ENCODE measurements around the gene DPF1. TPM values are rescaled to one million over a fixed set of nuclear protein-coding genes. Genes with fewer than 3 reads are reported as not detected.

DPF1 gene
- total RNA-seq (2021; ENCODE audit: unreplicated experiment) (7.5 TPM), Bru-seq, nascent RNA (percentile 39 among the genes with signal in this experiment), BruChase-seq, experiment 1, labeled RNA remaining after a 2-hour chase (percentile 51 among the genes with signal in this experiment), BruChase-seq, experiment 2, labeled RNA remaining after a 6-hour chase (percentile 57 among the genes with signal in this experiment)
- polyA plus RNA-seq (2012; ENCODE audit: insufficient read length), result 5.0 TPM
- long read RNA-seq, partial matches to known transcripts, result 2 of 12 reads
- long read RNA-seq, other reads (novel, unspliced or antisense), result 4 of 12 reads

- CTCF ChIA-PET, result interaction anchor here (0.7 to 1.4 kb wide), 9 partner anchors 9 to 322 kb away, joined by 3 to 10 read pairs (median 4); partner anchors contain the start of gene FAM98C
- in situ Hi-C loops (cut with HindIII; ENCODE audit: low pct_unique_long_range_greater_than_20kb, low sequenced_read_pairs) (no loop called here), intact Hi-C loops (cut with micrococcal nuclease; ENCODE audit: unreplicated experiment) (loop anchor here (10.0 kb wide), 1 partner anchor 319 kb away; the partner anchor contains the start of genes SIPA1L3 and WDR87)
- H3K27ac ChIP-seq (ENCODE audit: low read length), result no peak within 1 kb of the TSS
- BruUV-seq (replicated peaks), result no TSS peak
- H3K9me3 ChIP-seq (ENCODE audit: control insufficient read depth, insufficient read depth, low read depth, low read length), result no peaks in the 10 kb centered on the region
- H3K27me3 ChIP-seq (ENCODE audit: control insufficient read depth, insufficient read depth, low read length), result no peaks in the 10 kb centered on the region
- POLR2A ChIA-PET, result interaction anchor here (0.6 to 0.7 kb wide), 2 partner anchors 112 to 379 kb away, joined by 4 to 8 read pairs; no protein-coding TSS in a partner anchor
- TF ChIP-seq REST (IDR thresholded peaks at IDR 0.05; ENCODE audit: insufficient read depth in 1 of 2, low read depth in 2 of 2, low read length in 1 of 2), result peak in 1 of 2 experiments; percentile 19; a peak in 1 of 4 replicates
- no peak for TF ChIP-seq TCF7L2 (IDR thresholded peaks at IDR 0.05; ENCODE audit: low read depth, low read length)
- no peak for TF ChIP-seq POLR2AphosphoS5 (IDR thresholded peaks at IDR 0.05; ENCODE audit: low read depth, low read length)
- TF ChIP-seq SIN3A (IDR thresholded peaks at IDR 0.05; ENCODE audit: borderline replicate concordance, insufficient read depth, low read depth, low read length), result 0 out of 2 replicates have a peak, but pooled peaks have one; percentile 55
- no peak for TF ChIP-seq CTCF (IDR thresholded peaks at IDR 0.05)
- DNase-seq (ENCODE audit: low read depth, low spot score) (no peak), ATAC-seq (peak; percentile 92)
- H3K4me1 ChIP-seq (ENCODE audit: control insufficient read depth, insufficient read depth, low read length), result peaks cover 13% of the 10 kb centered on the region
- peak within 1 kb of the TSS; percentile 53 to 81 for H3K4me3 ChIP-seq (ENCODE audit: low read depth in 2 of 2, low read length in 2 of 2)
- no peaks in the 10 kb centered on the region for H3K36me3 ChIP-seq (ENCODE audit: control insufficient read depth, insufficient read depth, low read length)
These were observed at the start of gene DPF1 for GRCh38 chr19:38224014-38224862. TSS of gene DPF1 (minus strand) at chr19:38224222. CDS start at chr19:38224142, 80 bp downstream.

GRCh38 chr19:38273499-38273898, 49.5 kb upstream of the DPF1 start:
- TF ChIP-seq SIN3A (IDR thresholded peaks at IDR 0.05; ENCODE audit: borderline replicate concordance, insufficient read depth, low read depth, low read length) (no peak), TCF7L2 (IDR thresholded peaks at IDR 0.05; ENCODE audit: low read depth, low read length) (no peak), CTCF (IDR thresholded peaks at IDR 0.05) (no peak)
- no peaks in the 10 kb centered on the region for H3K27me3 ChIP-seq (ENCODE audit: control insufficient read depth, insufficient read depth, low read length)
- no peak for ATAC-seq
- BruUV-seq (replicated peaks), result no TSS peak
- DNase-seq (ENCODE audit: low read depth, low spot score), result no peak
- H3K4me3 ChIP-seq (ENCODE audit: low read depth in 2 of 2, low read length in 2 of 2), result no peak overlapping the region
- H3K36me3 ChIP-seq (ENCODE audit: control insufficient read depth, insufficient read depth, low read length), result 0 out of 2 replicates have a peak, but pooled peaks cover 2% of the 10 kb centered on the region
- intact Hi-C loops (cut with micrococcal nuclease; ENCODE audit: unreplicated experiment), result no loop called here
- peak overlapping the region; percentile 99 for H3K27ac ChIP-seq (ENCODE audit: low read length)
- POLR2A ChIA-PET, result no interaction called here
- CTCF ChIA-PET, result no interaction called here
- no peaks in the 10 kb centered on the region for H3K9me3 ChIP-seq (ENCODE audit: control insufficient read depth, insufficient read depth, low read depth, low read length)
- in situ Hi-C loops (cut with HindIII; ENCODE audit: low pct_unique_long_range_greater_than_20kb, low sequenced_read_pairs), result no loop called here
- peaks cover 92% of the 10 kb centered on the region for H3K4me1 ChIP-seq (ENCODE audit: control insufficient read depth, insufficient read depth, low read length)

All from Panc1 (cell line).